ENCODE measurements around the gene NSUN4. TPM values are rescaled to one million over a fixed set of nuclear protein-coding genes. Genes with fewer than 3 reads are reported as not detected.

NSUN4 gene
- total and polyA plus RNA-seq, 2 of the 13 experiments (the other 11 are each of a cell fraction or from before 2014, with no cell fraction given): 21.5 to 23.5 TPM

GRCh38 chr1:46394108-46394871 lies 53.7 kb downstream of the NSUN4 start, which contains the start of gene FAAH (continued):
- TF ChIP-seq MIER2 (CRISPR knock-in tag; IDR thresholded peaks at IDR 0.05) (0 out of 2 replicates have a peak, but pooled peaks have one; percentile 21), ZNF761 (CRISPR knock-in tag; conservative IDR thresholded peaks at IDR 0.05) (0 out of 2 replicates have a peak, but pooled peaks have one; percentile 28), SALL2 (CRISPR knock-in tag; IDR thresholded peaks at IDR 0.05) (peak; percentile 90), RBM39 (IDR thresholded peaks at IDR 0.05; ENCODE audit: low read depth, low read length, poor library complexity, severe bottlenecking) (no peak), NR2F1 (CRISPR knock-in tag; IDR thresholded peaks at IDR 0.05) (no peak), ZNF143 (CRISPR knock-in tag; IDR thresholded peaks at IDR 0.05) (peak; percentile 39), RNF2 (conservative IDR thresholded peaks at IDR 0.05; ENCODE audit: low read depth) (peak; percentile 98), KMT2B (CRISPR knock-in tag; IDR thresholded peaks at IDR 0.05) (peak; percentile 70; the same call in 1 of the 2 replicates), ZBTB34 (CRISPR knock-in tag; IDR thresholded peaks at IDR 0.05) (0 out of 2 replicates have a peak, but pooled peaks have one; percentile 75), ZNF572 (CRISPR knock-in tag; IDR thresholded peaks at IDR 0.05) (no peak), PBX2 (CRISPR knock-in tag; IDR thresholded peaks at IDR 0.05) (no peak), MAZ (IDR thresholded peaks at IDR 0.05; ENCODE audit: borderline replicate concordance, low read depth, low read length) (peak; percentile 95), MAZ (CRISPR knock-in tag; IDR thresholded peaks at IDR 0.05; ENCODE audit: low read depth) (peak; percentile 100), ZNF207 (IDR thresholded peaks at IDR 0.05; ENCODE audit: borderline replicate concordance) (no peak), ARNTL (CRISPR knock-in tag; IDR thresholded peaks at IDR 0.05) (peak; percentile 61; the same call in 1 of the 2 replicates), ZNF558 (CRISPR knock-in tag; IDR thresholded peaks at IDR 0.05; ENCODE audit: borderline replicate concordance) (peak; percentile 95; the same call in 1 of the 2 replicates), PPARG (CRISPR knock-in tag; conservative IDR thresholded peaks at IDR 0.05) (peak; percentile 71), ZNF235 (CRISPR knock-in tag; IDR thresholded peaks at IDR 0.05; ENCODE audit: borderline replicate concordance) (no peak; the same call in 1 of the 2 replicates), ZNF672 (CRISPR knock-in tag; IDR thresholded peaks at IDR 0.05) (no peak)
- TF ChIP-seq, protein P1, sequence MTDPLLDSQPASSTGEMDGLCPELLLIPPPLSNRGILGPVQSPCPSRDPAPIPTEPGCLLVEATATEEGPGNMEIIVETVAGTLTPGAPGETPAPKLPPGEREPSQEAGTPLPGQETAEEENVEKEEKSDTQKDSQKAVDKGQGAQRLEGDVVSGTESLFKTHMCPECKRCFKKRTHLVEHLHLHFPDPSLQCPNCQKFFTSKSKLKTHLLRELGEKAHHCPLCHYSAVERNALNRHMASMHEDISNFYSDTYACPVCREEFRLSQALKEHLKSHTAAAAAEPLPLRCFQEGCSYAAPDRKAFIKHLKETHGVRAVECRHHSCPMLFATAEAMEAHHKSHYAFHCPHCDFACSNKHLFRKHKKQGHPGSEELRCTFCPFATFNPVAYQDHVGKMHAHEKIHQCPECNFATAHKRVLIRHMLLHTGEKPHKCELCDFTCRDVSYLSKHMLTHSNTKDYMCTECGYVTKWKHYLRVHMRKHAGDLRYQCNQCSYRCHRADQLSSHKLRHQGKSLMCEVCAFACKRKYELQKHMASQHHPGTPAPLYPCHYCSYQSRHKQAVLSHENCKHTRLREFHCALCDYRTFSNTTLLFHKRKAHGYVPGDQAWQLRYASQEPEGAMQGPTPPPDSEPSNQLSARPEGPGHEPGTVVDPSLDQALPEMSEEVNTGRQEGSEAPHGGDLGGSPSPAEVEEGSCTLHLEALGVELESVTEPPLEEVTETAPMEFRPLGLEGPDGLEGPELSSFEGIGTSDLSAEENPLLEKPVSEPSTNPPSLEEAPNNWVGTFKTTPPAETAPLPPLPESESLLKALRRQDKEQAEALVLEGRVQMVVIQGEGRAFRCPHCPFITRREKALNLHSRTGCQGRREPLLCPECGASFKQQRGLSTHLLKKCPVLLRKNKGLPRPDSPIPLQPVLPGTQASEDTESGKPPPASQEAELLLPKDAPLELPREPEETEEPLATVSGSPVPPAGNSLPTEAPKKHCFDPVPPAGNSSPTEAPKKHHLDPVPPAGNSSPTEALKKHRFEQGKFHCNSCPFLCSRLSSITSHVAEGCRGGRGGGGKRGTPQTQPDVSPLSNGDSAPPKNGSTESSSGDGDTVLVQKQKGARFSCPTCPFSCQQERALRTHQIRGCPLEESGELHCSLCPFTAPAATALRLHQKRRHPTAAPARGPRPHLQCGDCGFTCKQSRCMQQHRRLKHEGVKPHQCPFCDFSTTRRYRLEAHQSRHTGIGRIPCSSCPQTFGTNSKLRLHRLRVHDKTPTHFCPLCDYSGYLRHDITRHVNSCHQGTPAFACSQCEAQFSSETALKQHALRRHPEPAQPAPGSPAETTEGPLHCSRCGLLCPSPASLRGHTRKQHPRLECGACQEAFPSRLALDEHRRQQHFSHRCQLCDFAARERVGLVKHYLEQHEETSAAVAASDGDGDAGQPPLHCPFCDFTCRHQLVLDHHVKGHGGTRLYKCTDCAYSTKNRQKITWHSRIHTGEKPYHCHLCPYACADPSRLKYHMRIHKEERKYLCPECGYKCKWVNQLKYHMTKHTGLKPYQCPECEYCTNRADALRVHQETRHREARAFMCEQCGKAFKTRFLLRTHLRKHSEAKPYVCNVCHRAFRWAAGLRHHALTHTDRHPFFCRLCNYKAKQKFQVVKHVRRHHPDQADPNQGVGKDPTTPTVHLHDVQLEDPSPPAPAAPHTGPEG (CRISPR knock-in tag; IDR thresholded peaks at IDR 0.05): peak; percentile 96

Measured in HepG2 (cell line).